ENCODE data around the gene MACROD2.
A peak's percentile ranks its signal among the peaks of the same experiment; 100 is the strongest.
"Not testable (repeated sequence)": the region's sequence is repeated elsewhere in the genome, so short reads cannot be mapped to it uniquely, and the experiment has no call there.

The MACROD2 gene

DNA sequence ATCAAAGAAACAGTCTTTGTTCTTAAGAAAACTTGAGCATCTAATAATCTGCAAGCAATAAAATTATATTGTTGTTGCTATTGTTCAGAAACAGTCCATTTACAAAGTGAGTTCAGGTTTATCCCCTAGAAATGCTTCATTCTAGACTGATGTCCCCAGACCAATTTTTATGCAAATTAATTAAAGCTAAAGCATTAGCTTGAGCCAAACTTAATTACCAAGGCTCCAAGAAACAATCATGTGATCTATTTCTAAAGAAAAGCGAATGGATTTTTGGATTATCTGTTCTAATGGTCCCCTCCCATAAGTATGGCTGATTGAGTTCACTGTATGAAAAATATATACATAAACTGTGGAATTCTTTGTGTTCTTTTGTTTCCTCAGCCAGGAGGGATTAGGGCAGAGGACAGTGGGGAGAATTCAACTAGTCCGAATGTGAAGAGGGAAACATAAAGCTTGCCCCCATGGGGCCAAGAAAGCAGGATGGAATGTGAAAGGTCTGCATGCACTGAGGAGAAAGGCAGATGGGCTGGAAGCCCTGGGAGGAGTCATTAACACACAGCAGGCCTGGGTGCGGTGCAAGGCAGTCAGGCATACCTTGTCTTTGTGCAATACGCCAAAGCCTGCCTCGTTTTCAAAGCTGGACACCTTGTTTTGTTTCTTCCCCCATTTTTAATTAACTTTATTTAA is 1980.9 kb downstream of the MACROD2 start:
- peak; percentile 84 for DNase-seq

DNA sequence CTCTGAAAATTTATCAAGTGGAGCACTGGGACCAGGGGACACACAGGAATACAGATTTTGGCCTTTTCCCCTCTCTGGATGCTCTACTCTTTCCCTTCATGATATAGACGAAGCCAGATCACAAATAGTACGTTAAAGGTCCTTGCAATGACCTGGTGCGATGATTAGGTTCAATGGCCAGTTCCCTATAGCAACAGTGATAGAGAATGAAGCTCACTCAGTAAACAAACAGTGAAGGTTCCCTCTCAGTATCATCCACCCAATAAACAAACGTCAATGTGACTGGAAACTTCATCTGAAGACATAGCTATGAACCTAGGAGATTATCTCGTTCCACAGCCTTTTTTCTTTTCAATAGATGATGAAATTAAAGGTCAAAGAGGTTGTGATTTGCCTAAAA is 1981.7 kb downstream of the MACROD2 start:
- no peak for DNase-seq

DNA sequence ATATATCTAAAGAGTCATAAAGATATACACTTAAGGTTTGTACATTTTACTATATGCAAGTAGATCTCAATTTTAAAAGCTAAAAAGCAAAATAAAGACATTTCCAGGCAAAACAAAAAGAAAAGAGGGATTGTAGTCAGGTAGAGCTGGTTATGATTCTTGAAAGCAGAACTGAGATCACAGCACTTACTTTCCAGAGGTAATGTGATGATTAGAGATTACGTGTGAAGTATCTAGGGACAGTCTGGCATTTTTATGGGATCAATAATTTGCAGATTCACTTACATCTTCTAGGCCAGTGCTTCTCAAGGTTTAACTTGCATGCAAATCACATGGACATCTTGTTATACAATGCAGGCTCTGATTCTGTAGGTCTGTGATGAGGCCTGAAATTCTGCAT is 1982.4 kb downstream of the MACROD2 start:
- DNase-seq: no peak

DNA sequence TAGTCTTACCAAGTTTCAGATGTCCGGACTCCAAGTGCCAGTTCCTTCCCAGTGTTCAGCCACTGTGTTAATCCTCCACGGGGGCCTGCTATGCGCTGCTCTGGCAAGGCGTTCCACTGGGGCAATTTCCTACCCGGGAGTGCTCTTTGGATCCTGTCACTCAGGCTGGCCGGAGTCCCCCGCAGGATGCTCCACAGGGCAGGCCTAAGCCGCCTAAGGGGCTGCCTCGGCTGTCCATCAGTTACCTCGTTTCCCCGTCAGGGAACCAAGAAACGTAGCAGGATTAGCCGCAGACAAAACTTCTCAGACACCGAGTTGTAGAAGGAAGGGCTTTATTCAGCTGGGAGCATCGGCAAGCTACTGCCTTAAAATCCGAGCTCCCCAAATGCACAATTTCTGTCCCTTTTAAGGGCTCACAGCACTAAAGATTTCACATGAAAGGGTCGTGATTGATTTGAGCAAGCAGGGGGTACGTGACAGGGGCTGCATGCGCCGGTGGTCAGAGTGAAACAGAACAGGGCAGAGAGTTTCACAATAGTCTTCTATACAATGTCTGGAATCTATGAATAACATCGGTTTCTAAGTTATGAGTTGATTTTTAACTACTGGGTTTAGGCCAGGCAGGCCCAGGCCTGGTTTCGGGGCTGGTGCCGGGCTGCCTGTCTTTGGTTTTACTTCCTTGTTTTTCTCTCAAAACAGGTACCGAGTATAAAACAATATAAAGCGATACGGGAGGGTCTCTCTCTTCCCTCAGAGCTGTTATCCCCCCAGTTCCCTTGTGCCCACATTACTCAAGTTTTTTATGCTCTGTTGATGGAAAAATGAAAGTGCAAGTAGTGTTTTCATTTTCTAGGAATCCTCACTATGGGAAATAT is 1990.4 kb downstream of the MACROD2 start:
- DNase-seq: not testable (repeated sequence)

DNA sequence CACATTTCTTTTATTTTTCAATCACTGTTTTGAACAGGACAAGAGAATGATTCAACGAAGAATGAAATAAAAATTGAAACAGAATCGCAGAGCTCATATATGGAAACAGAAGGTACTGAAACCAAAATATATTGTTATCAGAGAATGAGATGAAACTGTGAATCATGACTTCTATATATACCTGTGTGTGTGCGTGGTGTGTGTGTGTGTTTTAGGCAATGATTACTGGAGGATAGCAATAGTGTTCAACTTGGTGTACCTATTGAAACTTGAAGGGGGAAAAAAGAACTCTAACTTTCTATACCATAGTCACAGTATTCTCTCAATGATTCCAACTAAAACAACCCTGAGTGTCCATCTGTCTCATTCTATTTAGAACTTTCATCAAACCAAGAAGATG is 1991.4 kb downstream of the MACROD2 start:
- no peak for DNase-seq

DNA sequence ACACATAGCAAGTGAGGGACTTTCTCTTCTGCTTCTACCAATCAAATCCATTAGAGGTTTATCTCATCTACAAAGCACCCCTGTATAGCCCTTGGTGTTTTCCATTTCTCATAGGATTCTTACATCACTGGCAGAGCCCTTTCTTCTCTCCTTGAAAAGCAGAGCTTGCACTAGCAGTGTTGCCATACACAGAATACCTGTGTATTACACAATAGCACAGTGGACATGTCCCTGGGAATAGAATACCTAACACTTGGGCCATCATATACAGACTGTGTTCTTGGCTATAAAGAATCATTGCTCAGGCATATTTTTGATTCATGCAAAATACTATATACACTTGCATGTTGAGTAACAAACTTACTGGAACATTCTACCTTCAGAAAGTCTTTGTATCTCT is 1996.0 kb downstream of the MACROD2 start:
- DNase-seq: no peak

DNA sequence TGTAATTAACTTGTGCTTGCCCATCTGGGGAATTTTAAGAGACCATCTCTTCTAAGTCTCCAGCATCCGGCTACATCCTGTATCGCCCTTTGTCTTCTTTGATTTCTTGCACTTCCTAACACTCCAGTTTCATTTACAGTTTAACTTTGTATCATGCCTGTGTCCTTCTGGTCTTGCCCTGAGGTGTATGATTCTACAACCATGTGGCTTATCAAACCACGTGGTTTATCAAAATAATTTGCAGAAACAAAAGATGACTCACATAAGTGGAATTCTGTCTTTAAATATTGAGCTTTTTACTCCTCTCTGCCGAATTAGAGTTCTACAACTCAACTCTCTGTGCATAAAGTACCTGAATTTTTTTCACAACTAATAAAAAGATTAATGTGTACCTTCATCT is 1997.2 kb downstream of the MACROD2 start:
- no peak for DNase-seq

DNA sequence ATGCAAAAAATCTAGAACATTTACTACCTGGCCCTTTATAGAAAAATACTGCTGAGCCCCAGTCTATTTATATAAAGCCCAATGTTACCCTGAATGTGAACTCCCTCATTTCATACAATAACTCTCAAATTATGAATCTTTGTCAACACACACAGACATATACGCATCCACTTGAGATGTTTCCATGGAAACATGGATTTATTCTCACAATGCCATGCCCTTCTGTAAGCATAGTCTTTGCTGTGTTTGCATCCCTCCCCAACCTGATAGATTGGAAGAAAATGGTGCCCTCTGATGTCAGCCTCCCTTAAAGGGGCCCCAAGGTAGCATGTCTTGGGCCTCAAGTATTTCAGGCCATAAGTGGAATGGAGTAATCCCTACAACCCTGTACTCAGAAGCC is 2004.8 kb downstream of the MACROD2 start:
- no peak for DNase-seq

DNA sequence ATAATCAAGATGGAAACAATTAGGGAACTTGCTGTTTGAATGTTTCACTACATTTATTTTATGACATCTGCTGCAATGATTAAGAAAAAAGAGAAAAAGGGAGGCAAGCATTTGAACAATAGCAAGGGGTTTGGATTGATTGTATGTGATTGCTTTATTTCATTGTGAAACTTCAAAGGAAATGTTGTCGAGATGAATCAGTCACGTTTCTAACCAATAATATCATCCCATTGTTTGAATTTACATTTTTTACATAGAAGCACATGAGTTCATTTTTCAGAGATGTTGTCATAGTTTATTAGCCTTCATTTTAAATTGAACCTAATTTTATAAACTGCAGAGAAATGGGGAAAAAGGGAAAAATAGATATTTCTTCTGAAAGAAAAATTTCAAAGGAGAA is 2006.0 kb downstream of the MACROD2 start:
- no peak for DNase-seq

DNA sequence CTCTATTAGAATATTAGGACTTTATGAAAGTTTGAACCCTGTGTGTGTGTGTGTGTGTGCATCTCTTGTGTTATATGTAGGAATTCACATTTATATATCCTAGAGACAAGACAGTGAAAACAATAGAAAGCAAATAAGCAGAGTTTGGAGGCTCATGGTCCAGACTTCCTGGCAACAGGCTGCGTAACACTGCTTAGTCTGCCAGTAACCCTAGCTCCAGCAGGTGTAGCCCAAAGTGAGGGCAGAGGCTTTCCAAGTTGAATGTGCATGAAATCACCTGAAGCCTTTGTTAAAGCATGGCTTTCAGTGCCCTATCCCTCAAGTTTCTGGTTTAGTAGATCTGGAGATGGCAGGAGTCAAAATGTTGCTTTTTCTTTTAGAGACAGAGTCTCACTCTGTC is 2008.0 kb downstream of the MACROD2 start:
- peak; percentile 17 for DNase-seq

DNA sequence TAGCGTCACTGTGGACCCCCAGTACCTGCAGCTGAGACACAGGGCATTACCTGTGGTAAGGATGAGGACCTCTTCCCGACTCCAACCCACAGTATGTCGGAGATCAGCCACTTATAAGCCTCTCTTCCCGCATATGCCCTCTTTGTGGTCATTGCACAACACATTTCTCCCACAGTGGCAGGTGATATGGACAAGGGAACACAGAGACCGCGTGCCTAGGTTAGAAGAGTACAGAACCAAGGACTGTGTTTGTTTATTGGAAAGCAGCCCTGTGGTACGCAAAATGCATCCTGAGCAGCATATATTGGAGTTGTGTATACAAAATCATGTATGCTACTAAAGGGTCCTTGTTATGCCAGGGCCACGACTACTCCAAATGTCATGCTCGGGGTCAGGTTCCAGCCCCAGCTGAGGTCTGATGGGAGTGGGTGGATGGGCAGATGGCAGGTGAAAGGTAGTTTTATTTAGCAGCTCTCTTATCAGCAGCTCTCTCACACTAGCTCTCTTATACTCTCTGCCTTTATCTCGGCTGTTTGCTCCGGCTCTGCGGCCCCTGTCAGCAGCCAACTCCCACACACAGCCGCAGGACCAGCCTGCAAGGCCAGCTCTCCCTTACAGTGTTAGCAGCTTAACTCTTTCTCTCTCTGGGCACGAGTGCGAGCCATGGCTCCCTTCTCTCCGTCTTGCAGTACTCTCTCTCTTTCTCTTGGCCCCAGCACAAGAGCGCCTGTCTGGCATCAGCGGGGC is 2009.0 kb downstream of the MACROD2 start:
- DNase-seq: peak; percentile 31

DNA sequence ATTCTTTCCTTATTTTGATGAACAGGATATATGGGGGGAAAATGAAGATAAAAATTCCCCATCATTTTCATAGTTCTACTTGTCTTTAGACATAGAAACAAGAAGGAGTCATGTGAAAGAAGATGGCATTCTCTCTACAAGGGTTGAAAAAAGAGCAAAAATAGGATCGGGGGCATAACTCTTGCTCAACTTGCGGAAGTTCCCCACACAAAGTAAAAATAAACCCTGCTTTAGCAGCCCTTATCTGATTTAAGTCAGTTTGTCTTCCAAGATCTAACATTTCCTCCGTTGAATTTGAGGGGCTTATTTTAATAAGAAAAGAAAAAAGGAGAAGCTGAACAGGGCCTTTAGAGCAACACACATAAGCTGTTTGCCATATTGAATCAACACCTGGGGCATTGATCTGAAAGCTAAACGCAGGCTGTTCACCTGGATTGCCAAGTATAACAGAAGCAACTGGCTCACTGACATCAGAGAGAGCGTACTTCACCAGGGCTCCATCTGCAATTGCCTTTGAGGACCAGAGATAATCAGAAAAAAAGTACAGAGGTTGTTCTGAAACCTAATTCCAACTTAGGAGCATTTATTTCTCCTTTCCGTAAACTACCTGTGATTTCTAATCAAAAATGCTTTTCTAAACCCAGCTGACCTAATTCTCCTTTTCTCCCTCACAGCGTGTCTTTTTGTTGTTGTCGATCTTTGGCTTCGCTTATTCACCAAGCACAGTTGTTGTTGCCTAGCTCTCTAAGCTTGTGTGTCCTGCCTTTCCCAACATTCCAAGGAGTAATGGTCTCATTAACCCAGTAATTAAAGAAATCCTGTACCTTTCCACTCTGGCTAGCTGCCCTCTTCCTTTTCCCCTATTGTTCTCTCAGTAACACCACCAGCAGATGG is 2010.0 kb downstream of the MACROD2 start:
- DNase-seq: peak; percentile 91

DNA sequence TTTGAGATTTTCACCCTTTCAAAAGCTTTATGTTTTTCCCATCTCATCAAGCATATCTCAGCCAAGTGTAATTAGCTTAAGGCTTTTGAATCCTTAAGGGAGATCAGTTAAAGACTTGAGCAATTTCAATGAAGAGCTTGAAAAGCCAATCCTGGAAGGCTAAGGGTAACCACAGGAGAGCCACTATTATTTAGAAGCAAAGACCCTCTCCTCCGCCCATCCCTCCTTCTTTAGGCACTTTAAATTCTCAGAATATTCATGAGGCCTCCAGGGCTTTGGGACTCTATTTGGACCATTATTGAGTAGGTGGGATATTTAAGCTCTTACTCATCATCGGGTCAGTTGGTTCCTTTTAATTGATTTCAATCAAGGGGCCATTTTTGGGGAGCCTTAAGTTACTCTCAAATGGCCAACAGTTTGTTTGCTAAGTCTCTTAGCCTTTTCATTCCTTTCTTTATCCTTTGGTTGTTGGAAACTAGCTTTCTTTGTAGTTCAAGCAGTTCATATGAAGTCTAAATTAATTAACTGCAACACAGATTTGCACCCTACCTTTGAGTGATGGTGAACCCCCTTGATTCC is 2010.7 kb downstream of the MACROD2 start:
- no peak for DNase-seq

DNA sequence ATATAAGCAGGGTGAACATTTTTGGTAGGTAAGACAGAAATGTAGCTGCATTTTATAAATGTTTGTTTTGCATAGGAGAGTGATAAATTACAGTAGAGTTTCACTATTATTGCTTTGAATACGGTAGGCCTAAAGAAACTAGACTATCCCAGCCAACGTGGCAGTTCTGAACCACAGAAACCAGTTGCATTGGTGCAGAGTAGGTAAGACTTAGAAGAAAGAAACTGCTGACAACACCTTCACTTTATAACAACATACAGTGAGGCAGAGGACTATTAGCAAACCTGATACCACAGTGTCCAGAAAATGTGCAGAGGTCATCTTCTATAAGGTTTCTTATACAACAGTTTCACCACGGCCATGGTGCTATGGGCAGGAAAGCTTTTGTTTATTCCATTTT is 2011.8 kb downstream of the MACROD2 start:
- no peak for DNase-seq

DNA sequence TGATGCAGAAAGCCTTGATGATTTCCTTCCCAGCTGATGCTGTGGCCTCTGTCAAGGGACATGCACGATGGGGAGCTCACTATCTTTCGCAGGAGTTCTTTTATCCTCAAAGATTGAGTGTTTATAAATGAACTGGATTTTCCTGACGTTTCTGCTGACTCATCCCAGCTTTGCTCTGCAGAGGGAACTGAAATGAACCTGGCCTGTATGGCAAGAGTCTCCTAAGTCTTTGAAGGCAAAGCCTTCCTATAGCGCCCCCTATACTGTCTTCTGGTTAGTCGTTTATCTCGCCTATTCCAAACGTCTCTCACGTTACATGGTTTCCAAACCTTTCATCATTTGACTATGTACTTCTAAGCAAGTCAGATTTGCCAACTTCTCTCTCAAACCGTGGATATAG is 2012.6 kb downstream of the MACROD2 start:
- DNase-seq: no peak

DNA sequence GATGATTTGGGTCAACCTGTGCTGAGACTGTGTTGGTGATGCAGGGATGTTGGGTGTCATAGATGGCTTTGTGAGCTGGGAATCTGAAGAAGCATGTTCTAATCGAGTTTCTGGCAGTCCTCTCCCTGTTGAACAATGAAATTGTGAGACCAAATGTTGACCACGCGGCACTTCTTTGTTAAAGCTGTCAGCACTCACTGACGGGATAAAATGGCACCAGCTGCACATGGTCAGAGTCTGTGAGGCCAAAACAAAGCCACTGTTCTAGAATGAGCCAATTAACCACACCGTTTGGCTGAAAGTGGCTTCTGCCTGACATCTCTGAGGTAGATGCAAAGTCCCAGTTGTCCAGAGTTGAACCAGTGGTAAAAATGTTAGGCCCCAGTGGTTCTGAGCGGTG is 2015.7 kb downstream of the MACROD2 start:
- no peak for DNase-seq

DNA sequence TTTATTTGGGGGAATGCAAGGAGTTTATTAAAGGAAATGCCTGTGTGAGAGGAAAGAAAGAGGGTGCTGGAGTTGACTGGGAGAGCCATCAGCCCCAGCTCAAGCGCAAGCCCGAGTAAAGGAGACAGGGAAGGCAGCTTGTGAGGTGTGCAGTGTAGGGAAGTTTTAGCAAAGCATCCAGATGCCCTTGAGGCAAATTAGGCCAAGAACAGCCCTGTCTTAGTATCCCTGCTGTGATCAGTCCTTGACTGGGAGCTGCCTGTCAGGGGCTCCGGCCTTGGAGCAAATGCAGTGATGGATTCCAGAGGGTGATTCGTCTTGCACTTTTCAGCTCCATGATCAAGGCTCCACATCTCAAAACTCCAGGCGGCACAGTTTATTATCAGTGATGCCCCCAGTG is 2016.2 kb downstream of the MACROD2 start:
- no peak for DNase-seq

DNA sequence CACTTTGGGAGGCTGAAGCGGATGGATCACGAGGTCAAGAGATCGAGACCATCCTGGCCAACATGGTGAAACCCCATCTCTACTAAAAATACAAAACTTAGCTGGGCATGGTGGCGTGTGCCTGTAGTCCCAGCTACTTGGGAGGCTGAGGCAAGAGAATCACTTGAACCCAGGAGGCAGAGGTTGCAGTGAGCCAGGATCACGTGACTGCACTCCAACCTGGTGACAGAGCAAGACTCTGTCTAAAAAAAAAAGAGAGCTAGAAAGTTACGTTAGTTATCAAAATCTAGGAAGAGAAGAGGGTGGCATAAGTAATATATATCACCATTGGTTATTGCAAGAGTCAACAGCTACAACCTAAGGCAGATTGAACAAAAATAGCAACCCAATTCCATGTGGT is 2017.6 kb downstream of the MACROD2 start:
- not testable (repeated sequence) for DNase-seq

DNA sequence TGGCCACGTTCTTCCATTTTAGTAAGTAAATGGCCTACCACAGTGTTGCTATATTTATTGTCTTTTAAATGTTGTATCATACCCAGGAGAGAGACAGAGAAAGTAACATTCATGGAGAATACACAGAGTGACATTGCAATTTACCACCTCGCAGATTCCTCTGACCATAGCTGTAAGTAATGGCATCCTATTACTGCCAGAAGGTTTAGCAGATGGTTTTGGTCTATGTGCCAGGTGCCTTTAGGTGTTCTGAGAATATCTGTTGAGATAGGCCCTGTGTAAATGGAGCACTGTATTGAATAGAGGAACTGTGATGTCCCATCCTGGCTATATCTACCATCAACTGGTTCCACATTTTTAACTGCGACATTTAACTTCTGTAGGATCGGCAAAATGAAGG is 2018.3 kb downstream of the MACROD2 start:
- DNase-seq: peak; percentile 88

DNA sequence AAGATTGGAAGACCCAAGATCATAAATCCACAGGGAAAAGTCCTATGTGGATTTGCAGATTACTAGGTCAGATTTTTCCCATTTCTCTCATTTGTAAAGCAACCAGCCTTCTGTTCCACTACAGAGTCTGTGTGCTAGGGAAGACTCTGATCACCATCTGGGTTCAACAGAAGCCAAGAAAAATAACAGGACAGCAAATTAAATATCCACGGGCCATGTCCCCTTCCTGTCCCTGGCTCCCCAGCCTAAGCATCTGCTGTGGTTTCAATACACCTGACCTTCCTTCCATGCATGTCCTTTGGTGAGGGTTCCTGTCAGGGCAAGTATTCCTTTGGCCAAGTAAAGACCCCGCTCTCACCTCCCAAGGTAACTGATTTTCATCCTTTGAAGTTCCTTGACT is 2019.1 kb downstream of the MACROD2 start:
- DNase-seq: peak; percentile 31

DNA sequence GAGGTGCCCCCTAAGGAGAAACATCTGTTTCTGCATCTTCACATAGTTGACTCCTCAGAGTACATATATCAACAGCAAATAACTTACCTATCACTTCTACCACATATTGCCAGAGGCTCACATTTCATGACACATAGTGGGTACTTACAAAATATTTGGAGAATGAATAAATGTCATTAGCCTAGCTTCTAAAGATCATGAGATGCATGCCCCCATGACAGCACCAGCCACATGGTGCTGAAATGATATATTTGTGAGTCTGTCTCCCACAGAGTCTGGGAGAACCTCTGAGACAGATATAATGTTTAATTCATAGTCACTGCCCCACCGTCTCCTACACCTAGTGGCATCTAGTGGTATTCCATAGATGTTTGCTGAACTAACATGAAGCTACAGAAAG is 2022.3 kb downstream of the MACROD2 start:
- DNase-seq: no peak

DNA sequence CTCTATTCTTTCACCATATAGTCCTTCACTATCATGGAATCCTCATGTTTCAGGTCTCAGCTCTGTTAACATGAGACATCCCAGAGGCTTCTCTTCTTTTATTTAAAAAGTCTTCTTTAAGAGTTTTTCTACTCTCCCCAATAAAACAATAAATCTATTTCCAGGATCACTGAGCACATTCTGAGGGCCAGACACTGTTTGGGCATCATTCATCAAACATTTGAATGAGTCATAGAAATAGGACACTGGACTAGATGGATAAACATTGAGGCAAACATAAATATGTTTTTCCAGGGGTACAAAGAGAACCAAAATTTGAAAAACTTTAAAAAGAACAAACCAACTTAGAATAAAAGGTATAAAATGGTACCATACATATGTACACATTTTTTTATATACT is 2023.6 kb downstream of the MACROD2 start:
- DNase-seq: no peak

Measured in NCI-H2171 treated with DMSO at 0.1 percent for 48 hours (cell line).